BLaER1 (cell line): ENCODE data around the gene LCLAT1.

Experiments
- H3K27ac ChIP-seq: shearing (Covaris generic); formaldehyde crosslinking; 2 replicates; pipeline ENCODE4 v1.8.1; 2022
- H3K27me3 ChIP-seq: shearing (Covaris generic); formaldehyde crosslinking; 2 replicates; pipeline ENCODE4 v1.8.1; 2022
- H3K36me3 ChIP-seq: shearing (Covaris generic); formaldehyde crosslinking; 2 replicates; pipeline ENCODE4 v1.8.1; 2022
- H3K4me1 ChIP-seq: shearing (Covaris generic); formaldehyde crosslinking; 2 replicates; pipeline ENCODE4 v1.8.1; 2022
- H3K4me2 ChIP-seq: shearing (Covaris generic); formaldehyde crosslinking; 2 replicates; pipeline ENCODE4 v1.8.1; 2022
- H3K4me3 ChIP-seq: shearing (Covaris generic); formaldehyde crosslinking; 2 replicates; pipeline ENCODE4 v1.8.1; 2022
- H3K9ac ChIP-seq: shearing (Covaris generic); formaldehyde crosslinking; 2 replicates; pipeline ENCODE4 v1.8.1; 2022
- H3K9me3 ChIP-seq: shearing (Covaris generic); formaldehyde crosslinking; 2 replicates; pipeline ENCODE4 v1.8.1; 2022
- H4K20me1 ChIP-seq: shearing (Covaris generic); formaldehyde crosslinking; 2 replicates; pipeline ENCODE4 v1.8.1; 2022
- Cebpa-rat ChIP-seq: shearing (Covaris generic); IDR thresholded peaks from 2 replicates; pipeline ENCODE4 v1.8.1; 2022

Gene LCLAT1

GRCh38 chr2:30689496-30690125 lies 242.6 kb downstream of the LCLAT1 start:
- no peak overlapping the region for H3K27ac ChIP-seq
- H3K36me3 ChIP-seq, result no peaks in the 10 kb centered on the region
- TF ChIP-seq Cebpa-rat, result no peak
- H3K4me2 ChIP-seq, result no peak overlapping the region
- no peaks in the 10 kb centered on the region for H3K27me3 ChIP-seq
- no peak overlapping the region for H3K4me3 ChIP-seq
- H4K20me1 ChIP-seq, result no peaks in the 10 kb centered on the region
- H3K9ac ChIP-seq, result no peak overlapping the region
- H3K9me3 ChIP-seq, result no peaks in the 10 kb centered on the region
- H3K4me1 ChIP-seq, result no peaks in the 10 kb centered on the region

GRCh38 chr2:30690126-30690561 lies 243.1 kb downstream of the LCLAT1 start:
- H3K36me3 ChIP-seq, result no peaks in the 10 kb centered on the region
- H3K4me2 ChIP-seq, result no peak overlapping the region
- no peak overlapping the region for H3K4me3 ChIP-seq
- no peaks in the 10 kb centered on the region for H4K20me1 ChIP-seq
- H3K4me1 ChIP-seq, result no peaks in the 10 kb centered on the region
- no peaks in the 10 kb centered on the region for H3K27me3 ChIP-seq
- no peak overlapping the region for H3K27ac ChIP-seq
- no peak for TF ChIP-seq Cebpa-rat
- no peaks in the 10 kb centered on the region for H3K9me3 ChIP-seq
- no peak overlapping the region for H3K9ac ChIP-seq

DNA sequence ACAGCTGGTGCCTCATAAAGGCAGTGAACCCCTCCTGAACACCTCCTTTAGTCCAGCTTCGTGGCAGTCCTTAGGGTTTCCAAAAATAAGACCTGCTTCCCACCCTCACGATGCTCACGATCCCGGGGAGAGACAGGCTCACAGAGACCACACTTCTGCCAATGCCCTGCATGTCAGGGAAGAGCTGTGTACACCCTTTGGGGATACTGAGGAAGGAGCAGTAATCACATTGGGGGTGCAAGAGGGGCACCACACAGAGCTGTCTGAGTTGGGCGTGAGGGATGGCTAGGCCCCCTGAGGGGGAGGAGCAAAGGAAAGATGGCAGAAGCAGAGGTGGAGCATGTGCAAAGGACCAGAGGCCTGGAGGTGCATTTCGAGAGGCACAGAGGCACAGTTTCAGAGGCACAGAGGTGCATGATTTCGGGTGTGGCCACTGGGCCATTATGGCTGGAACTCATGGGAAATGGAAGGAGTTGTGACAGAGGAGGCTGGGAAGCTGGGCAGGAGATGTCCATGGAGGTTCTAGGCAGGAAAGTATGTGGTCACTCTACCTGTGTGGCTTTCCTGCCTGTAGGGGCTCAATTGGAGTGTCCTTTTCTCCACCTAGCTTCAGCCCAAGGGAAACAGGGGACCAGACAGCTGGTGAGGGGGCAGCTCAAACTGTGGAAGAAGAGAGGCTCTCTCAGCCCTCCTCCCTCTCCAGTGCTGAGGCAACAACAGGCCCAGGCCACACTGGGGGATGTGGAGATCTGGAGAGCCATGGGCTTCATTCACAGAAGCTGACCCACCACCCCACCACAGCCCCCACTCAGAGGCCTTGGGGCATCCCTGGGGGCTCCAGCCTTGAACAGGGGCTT lies 244.3 kb downstream of the LCLAT1 start:
- TF ChIP-seq Cebpa-rat, result no peak
- H3K9me3 ChIP-seq, result no peaks in the 10 kb centered on the region
- H3K27me3 ChIP-seq, result no peaks in the 10 kb centered on the region
- H3K4me3 ChIP-seq, result no peak overlapping the region
- no peak overlapping the region for H3K4me2 ChIP-seq
- H3K27ac ChIP-seq, result no peak overlapping the region
- H3K36me3 ChIP-seq, result no peaks in the 10 kb centered on the region
- no peaks in the 10 kb centered on the region for H4K20me1 ChIP-seq
- no peak overlapping the region for H3K9ac ChIP-seq
- no peaks in the 10 kb centered on the region for H3K4me1 ChIP-seq

DNA sequence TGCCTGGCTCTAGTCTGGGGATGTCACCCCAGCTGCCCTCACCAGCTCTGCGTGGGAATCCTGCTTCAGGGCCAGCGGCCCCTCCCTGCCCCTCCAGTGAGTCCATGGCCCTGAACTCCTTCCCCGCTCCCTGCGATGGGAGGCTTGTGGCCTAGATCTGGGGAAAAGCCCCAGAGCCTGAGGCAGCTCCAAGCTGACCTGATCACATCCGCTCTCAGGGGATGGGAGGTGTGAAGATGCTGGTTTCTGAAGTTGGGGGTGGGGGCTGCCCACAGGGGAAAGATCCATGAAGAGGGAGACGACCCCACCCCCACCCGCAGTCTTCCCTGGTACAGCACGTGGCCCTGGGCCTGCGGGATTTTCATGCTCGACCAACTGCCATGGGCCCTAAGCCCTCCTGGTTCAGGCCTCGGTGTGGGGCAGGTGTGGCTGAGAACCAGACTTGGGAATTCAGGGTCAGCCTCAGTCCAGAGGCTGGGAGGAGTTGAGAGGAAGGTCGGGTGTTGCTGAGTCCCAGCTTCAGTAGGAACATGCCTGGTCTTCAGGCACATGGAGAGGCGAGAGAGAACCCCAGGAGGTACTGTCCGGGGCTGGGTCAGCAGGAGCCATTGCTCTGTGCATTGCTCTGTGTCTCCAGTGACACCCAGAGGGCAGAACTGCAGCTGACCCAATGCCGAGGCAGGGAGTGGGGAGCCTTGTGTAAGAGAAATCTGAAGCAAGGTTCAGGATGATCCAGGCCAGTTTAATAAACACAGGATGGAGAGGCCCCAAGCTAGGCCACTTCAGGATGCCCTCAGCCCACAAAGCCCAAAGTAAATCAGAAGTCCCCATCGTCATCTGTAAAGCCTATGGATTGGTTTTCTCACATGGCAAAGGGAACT lies 245.1 kb downstream of the LCLAT1 start:
- TF ChIP-seq Cebpa-rat, result no peak
- Histone ChIP-seq H3K9me3 (peaks cover under 1% of the 10 kb centered on the region; the same call in 1 of the 2 replicates), H3K4me2 (no peak overlapping the region), H3K4me3 (no peak overlapping the region), H3K4me1 (no peaks in the 10 kb centered on the region), H3K9ac (no peak overlapping the region), H3K36me3 (no peaks in the 10 kb centered on the region), H3K27ac (no peak overlapping the region), H4K20me1 (no peaks in the 10 kb centered on the region), H3K27me3 (no peaks in the 10 kb centered on the region)

GRCh38 chr2:30692829-30693275 lies 245.8 kb downstream of the LCLAT1 start:
- H4K20me1 ChIP-seq, result no peaks in the 10 kb centered on the region
- no peak overlapping the region for H3K4me2 ChIP-seq
- H3K27ac ChIP-seq, result no peak overlapping the region
- no peaks in the 10 kb centered on the region for H3K4me1 ChIP-seq
- no peak for TF ChIP-seq Cebpa-rat
- H3K27me3 ChIP-seq, result no peaks in the 10 kb centered on the region
- no peak overlapping the region for H3K4me3 ChIP-seq
- H3K9me3 ChIP-seq, result peaks cover 7% of the 10 kb centered on the region; the same call in 1 of the 2 replicates
- no peaks in the 10 kb centered on the region for H3K36me3 ChIP-seq
- H3K9ac ChIP-seq, result no peak overlapping the region
